IMR-90 (cell line): ENCODE data around the gene SLBP. TPM values are rescaled to one million over a fixed set of nuclear protein-coding genes. Genes with fewer than 3 reads are reported as not detected.

Experiments
- ATAC-seq: fragments of 200-7000 bp; cut with Tn5 transposase; 2 replicates; pipeline ENCODE4 v1.9.1; 2020; ENCODE audit warnings: low read depth, mild to moderate bottlenecking, moderate library complexity
- BruUV-seq: library from RNA; stranded (reverse); fragments of 400-500 nt; replicated peaks from 2 replicates; lab custom pipeline; 2021; lab: Mats Ljungman, UMichigan
- CTCF ChIA-PET: fragments of 300-600 bp; formaldehyde crosslinking; extraction: SDS; loops from one replicate; lab custom pipeline; 2021; ENCODE audit warnings: antibody characterized with exemption; lab: Yijun Ruan, JAX
- POLR2A ChIA-PET: fragments of 300-600 bp; sonication (Branson Sonifier 250); formaldehyde crosslinking; loops from one replicate; lab custom pipeline; 2022; ENCODE audit warnings: antibody characterized with exemption; ENCODE audit not compliant: unreplicated experiment; lab: Charles Lee
- DNase-seq: peaks from one replicate; pipeline ENCODE4 v3.0.0; 2013
- H2AFZ ChIP-seq: replicated peaks from 2 replicates; pipeline ENCODE3; 2013; ENCODE audit warnings: low read length, mild to moderate bottlenecking; ENCODE audit not compliant: poor library complexity
- H2AK5ac ChIP-seq: 2 replicates; pipeline ENCODE4 v1.6.1; 2013; ENCODE audit warnings: low read depth, low read length, inconsistent platforms
- H2AK9ac ChIP-seq: replicated peaks from 2 replicates; pipeline ENCODE3; 2013; ENCODE audit warnings: mild to moderate bottlenecking, low read depth, low read length, moderate library complexity; ENCODE audit not compliant: poor library complexity
- H2BK120ac ChIP-seq: 2 replicates; pipeline ENCODE4 v1.6.1; 2013; ENCODE audit warnings: low read depth, low read length, inconsistent platforms
- H2BK15ac ChIP-seq: 3 replicates; pipeline ENCODE4 v1.6.1; 2013; ENCODE audit warnings: low read depth, low read length, inconsistent platforms
- H2BK20ac ChIP-seq: 2 replicates; pipeline ENCODE4 v1.6.1; 2013; ENCODE audit warnings: low read depth, mild to moderate bottlenecking, inconsistent platforms, low read length, moderate library complexity
- H2BK5ac ChIP-seq: 2 replicates; pipeline ENCODE4 v1.6.1; 2013; ENCODE audit warnings: mild to moderate bottlenecking, low read depth, low read length, inconsistent platforms; ENCODE audit not compliant: poor library complexity, severe bottlenecking
- H3K14ac ChIP-seq: replicated peaks from 2 replicates; pipeline ENCODE4 v1.6.1; 2013; ENCODE audit warnings: low read depth, low read length, inconsistent platforms
- H3K18ac ChIP-seq: 2 replicates; pipeline ENCODE4 v1.6.1; 2013; ENCODE audit warnings: low read depth, low read length, control low read depth
- H3K23ac ChIP-seq: 2 replicates; pipeline ENCODE4 v1.6.1; 2013; ENCODE audit warnings: low read depth, low read length, inconsistent platforms
- H3K27ac ChIP-seq: 2 replicates; pipeline ENCODE4 v1.5.1; 2013; ENCODE audit warnings: mild to moderate bottlenecking, control low read depth, low read length; ENCODE audit not compliant: insufficient read depth
- H3K27me3 ChIP-seq: 2 replicates; pipeline ENCODE4 v1.6.1; 2013; ENCODE audit warnings: low read length; ENCODE audit not compliant: control insufficient read depth, insufficient read depth
- H3K36me3 ChIP-seq: 2 replicates; pipeline ENCODE4 v1.6.1; 2013; ENCODE audit warnings: low read length, mixed read lengths; ENCODE audit not compliant: control insufficient read depth, insufficient read depth
- H3K4ac ChIP-seq: 2 replicates; pipeline ENCODE4 v1.6.1; 2013; ENCODE audit warnings: low read depth, low read length, inconsistent platforms
- H3K4me1 ChIP-seq: 2 replicates; pipeline ENCODE4 v1.6.1; 2013; ENCODE audit warnings: low read length, mixed read lengths; ENCODE audit not compliant: control insufficient read depth, insufficient read depth
- H3K4me2 ChIP-seq: 2 replicates; pipeline ENCODE4 v1.6.1; 2013; ENCODE audit warnings: low read depth, mild to moderate bottlenecking, control low read depth, low read length, moderate library complexity
- H3K4me3 ChIP-seq: 2 replicates; pipeline ENCODE4 v1.5.1; 2013; ENCODE audit warnings: low read depth, mild to moderate bottlenecking, control low read depth, low read length, moderate library complexity; ENCODE audit not compliant: insufficient read depth
- H3K56ac ChIP-seq: 2 replicates; pipeline ENCODE4 v1.6.1; 2013; ENCODE audit warnings: low read length, inconsistent platforms; ENCODE audit not compliant: insufficient read depth; ENCODE audit errors: extremely low read depth
- H3K79me1 ChIP-seq, 2 experiments: 2 replicates each; pipeline ENCODE4 v1.6.1; 2013; ENCODE audit warnings: low read length in 2 of 2, inconsistent platforms in 1 of 2, low read depth in 1 of 2
- H3K9ac ChIP-seq: 2 replicates; pipeline ENCODE4 v1.6.1; 2013; ENCODE audit warnings: low read depth, low read length, control low read depth
- H3K9me1 ChIP-seq: 2 replicates; pipeline ENCODE4 v1.6.1; 2013; ENCODE audit warnings: low read length, inconsistent platforms; ENCODE audit not compliant: insufficient read depth
- H3K9me3 ChIP-seq: 2 replicates; pipeline ENCODE4 v1.6.1; 2013; ENCODE audit warnings: low read length; ENCODE audit not compliant: control insufficient read depth, insufficient read depth
- H4K20me1 ChIP-seq: 2 replicates; pipeline ENCODE4 v1.6.1; 2013; ENCODE audit warnings: low read length, inconsistent platforms; ENCODE audit not compliant: insufficient read depth
- H4K5ac ChIP-seq: 2 replicates; pipeline ENCODE4 v1.6.1; 2013; ENCODE audit warnings: mild to moderate bottlenecking, low read depth, low read length, control low read depth
- H4K8ac ChIP-seq, 2 experiments: 2 replicates each; pipeline ENCODE4 v1.6.1; 2013; ENCODE audit warnings: low read depth in 2 of 2, low read length in 2 of 2, control low read depth in 1 of 2, inconsistent platforms in 1 of 2
- H4K91ac ChIP-seq: 2 replicates; pipeline ENCODE4 v1.6.1; 2013; ENCODE audit warnings: low read depth, low read length, inconsistent platforms; ENCODE audit not compliant: insufficient read depth
- CEBPB ChIP-seq: IDR thresholded peaks from 2 replicates; pipeline ENCODE4 v1.6.1; 2012; ENCODE audit warnings: low read depth, low read length, improper control_type of control experiment
- CHD1 ChIP-seq: IDR thresholded peaks from 2 replicates; pipeline ENCODE4 v1.6.1; 2012; ENCODE audit warnings: low read depth, low read length, improper control_type of control experiment
- FOS ChIP-seq: fragments of 150-350 bp; IDR thresholded peaks from 2 replicates; pipeline ENCODE4 v1.6.1; 2016; ENCODE audit warnings: low read depth, low read length
- MAZ ChIP-seq: IDR thresholded peaks from 2 replicates; pipeline ENCODE4 v1.6.1; 2012; ENCODE audit warnings: low read depth, mild to moderate bottlenecking, low read length, improper control_type of control experiment, moderate library complexity, borderline replicate concordance
- MXI1 ChIP-seq: IDR thresholded peaks from 2 replicates; pipeline ENCODE4 v1.6.1; 2012; ENCODE audit warnings: low read depth, mild to moderate bottlenecking, low read length, moderate library complexity, borderline replicate concordance
- POLR2A ChIP-seq: IDR thresholded peaks from 2 replicates; pipeline ENCODE4 v1.6.1; 2012; ENCODE audit warnings: mild to moderate bottlenecking, low read depth, low read length
- RAD21 ChIP-seq: IDR thresholded peaks from 2 replicates; pipeline ENCODE4 v1.6.1; 2012; ENCODE audit warnings: low read length, improper control_type of control experiment
- RFX5 ChIP-seq: IDR thresholded peaks from 2 replicates; pipeline ENCODE4 v1.8.0; 2012; ENCODE audit warnings: low read depth, mild to moderate bottlenecking, low read length, moderate library complexity
- SMC3 ChIP-seq: fragments of 150-350 bp; IDR thresholded peaks from 2 replicates; pipeline ENCODE4 v1.6.1; 2016; ENCODE audit warnings: low read depth, mild to moderate bottlenecking, antibody characterized with exemption, low read length, moderate library complexity
- WGBS, 2 experiments: methylation state at CpG; one replicate each; pipeline versions ENCODE4 v1.1.5 to v1.1.7; 2013; ENCODE audit warnings: missing lambda C conversion rate in 2 of 2; ENCODE audit not compliant: insufficient read length in 1 of 2; ENCODE audit errors: extremely low coverage in 2 of 2; 5-methylcytosine and 5-hydroxymethylcytosine counted together
- dilution Hi-C: fragments of 300-500 bp; cut with HindIII; formaldehyde crosslinking; loops from one replicate; pipeline ENCODE4 v1.14.3; 2018; ENCODE audit warnings: low sequenced_read_pairs; ENCODE audit not compliant: unreplicated experiment
- in situ Hi-C: fragments of 300-500 bp; cut with MboI; formaldehyde crosslinking; loops from 3 replicates; pipeline ENCODE4 v1.14.3; 2019; ENCODE audit warnings: low sequenced_read_pairs, inconsistent platforms, mixed read lengths
- intact Hi-C: fragments of 100-400 bp; cut with micrococcal nuclease; formaldehyde crosslinking; loops from 2 replicates; pipeline ENCODE4 v1.10.0; 2022
- polyA plus RNA-seq, 3 experiments: library from polyadenylated mRNA; depleted of rRNA; stranded (reverse); fragments of >200 nt; gene quantifications; 2 replicates each; pipeline ENCODE4 v1.2.3, GENCODE V29; 2012; ENCODE audit warnings: low replicate concordance in 1 of 3
- total RNA-seq: library from RNA; depleted of rRNA; stranded (reverse); fragments of >200 nt; gene quantifications from 2 replicates; pipeline ENCODE4 v1.2.3, GENCODE V29; 2012
- TF ChIP-seq, protein P1 (sequence below): fragments of 150-350 bp; IDR thresholded peaks from 2 replicates; pipeline ENCODE4 v1.6.1; 2017; ENCODE audit warnings: mild to moderate bottlenecking, antibody characterized with exemption, low read length, low read depth

Gene SLBP
- total and polyA plus RNA-seq, 2 of the 4 experiments (the other 2 are of a cell fraction) = 64.9 to 66.1 TPM

- Histone ChIP-seq H3K4me3 (no peak overlapping the region), H4K8ac (no peak overlapping the region), H2AFZ (no peak overlapping the region), H3K14ac (no peak overlapping the region), H4K91ac (no peak overlapping the region), H3K9me1 (peaks cover 8% of the 10 kb centered on the region; the same call in 1 of the 2 replicates), H3K4ac (no peak overlapping the region), H2BK20ac (no peak overlapping the region), H2AK9ac (no peak overlapping the region), H2BK5ac (no peak overlapping the region), H2BK120ac (no peak overlapping the region), H2AK5ac (no peak overlapping the region), H3K27me3 (no peaks in the 10 kb centered on the region), H3K36me3 (peaks cover 30% of the 10 kb centered on the region), H3K23ac (no peak overlapping the region), H3K27ac (no peak overlapping the region), H3K79me1 (peaks cover 30 to 75% of the 10 kb centered on the region in 2 experiments), H3K18ac (no peak overlapping the region), H2BK15ac (no peak overlapping the region), H3K9ac (no peak overlapping the region), H3K9me3 (no peaks in the 10 kb centered on the region), H3K4me1 (peaks cover 9% of the 10 kb centered on the region), H4K5ac (no peak overlapping the region), H4K20me1 (peaks cover 76% of the 10 kb centered on the region), H3K56ac (no peak overlapping the region), H3K4me2 (no peak overlapping the region)
- TF ChIP-seq POLR2A = no peak
- no peak for TF ChIP-seq MXI1
- TF ChIP-seq, protein P1, sequence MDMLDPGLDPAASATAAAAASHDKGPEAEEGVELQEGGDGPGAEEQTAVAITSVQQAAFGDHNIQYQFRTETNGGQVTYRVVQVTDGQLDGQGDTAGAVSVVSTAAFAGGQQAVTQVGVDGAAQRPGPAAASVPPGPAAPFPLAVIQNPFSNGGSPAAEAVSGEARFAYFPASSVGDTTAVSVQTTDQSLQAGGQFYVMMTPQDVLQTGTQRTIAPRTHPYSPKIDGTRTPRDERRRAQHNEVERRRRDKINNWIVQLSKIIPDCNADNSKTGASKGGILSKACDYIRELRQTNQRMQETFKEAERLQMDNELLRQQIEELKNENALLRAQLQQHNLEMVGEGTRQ = no peak
- TF ChIP-seq RFX5 = no peak
- TF ChIP-seq CEBPB = no peak
- no peak for TF ChIP-seq FOS
- no peak for TF ChIP-seq CHD1
- no peak for TF ChIP-seq MAZ
- no peak for TF ChIP-seq RAD21
- TF ChIP-seq SMC3 = no peak
- no CpG with 5 or more reads among the region's 6 CpGs for WGBS, 2 experiments
- ChIA-PET CTCF (interaction anchor here (1.6 kb wide), 1 partner anchor 12 kb away, joined by 6 read pairs; no protein-coding TSS in a partner anchor), POLR2A (no interaction called here)
- no TSS peak for BruUV-seq
- dilution Hi-C loops = no loop called here
- in situ Hi-C loops = no loop called here
- DNase-seq (no peak), ATAC-seq (no peak)
- intact Hi-C loops = no loop called here
These were observed 6.4 kb downstream of the SLBP start for GRCh38 chr4:1705732-1706131.
